HG02973 (cell line): ENCODE data around the gene NECTIN4.
A peak's percentile ranks its signal among the peaks of the same experiment; 100 is the strongest.
"Not testable (repeated sequence)": the region's sequence is repeated elsewhere in the genome, so short reads cannot be mapped to it uniquely, and the experiment has no call there.

Experiments used
- ATAC-seq: cut with Tn5 transposase; IDR thresholded peaks from one replicate; pipeline ENCODE4 v1.9.1; 2021; ENCODE audit warnings: moderate library complexity; ENCODE audit not compliant: unreplicated experiment

Gene NECTIN4

GRCh38 chr1:161065681-161066080 lies 23.7 kb downstream of the NECTIN4 start:
- ATAC-seq, result not testable (repeated sequence)

DNA sequence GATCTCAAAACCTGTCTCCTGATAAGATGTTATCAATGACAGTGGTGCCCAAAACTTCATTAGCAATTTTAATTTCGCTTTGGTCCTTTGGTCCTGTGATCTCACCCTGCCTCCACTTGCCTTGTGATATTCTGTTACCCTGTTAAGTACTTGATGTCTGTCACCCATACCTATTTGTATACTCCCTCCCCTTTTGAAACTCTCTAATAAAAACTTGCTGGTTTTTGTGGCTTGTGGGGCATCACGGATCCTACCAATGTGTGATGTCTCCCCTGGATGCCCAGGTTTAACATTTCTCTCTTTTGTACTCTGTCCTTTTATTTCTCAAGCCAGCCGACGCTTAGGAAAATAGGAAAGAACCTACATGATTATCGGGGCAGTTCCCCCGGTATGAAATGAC lies 25.4 kb downstream of the NECTIN4 start:
- not testable (repeated sequence) for ATAC-seq

GRCh38 chr1:161061419-161061818 lies 27.9 kb downstream of the NECTIN4 start:
- ATAC-seq, result no peak

- ATAC-seq, result no peak
Measured at GRCh38 chr1:161059293-161059692, 30.1 kb downstream of the NECTIN4 start.

DNA sequence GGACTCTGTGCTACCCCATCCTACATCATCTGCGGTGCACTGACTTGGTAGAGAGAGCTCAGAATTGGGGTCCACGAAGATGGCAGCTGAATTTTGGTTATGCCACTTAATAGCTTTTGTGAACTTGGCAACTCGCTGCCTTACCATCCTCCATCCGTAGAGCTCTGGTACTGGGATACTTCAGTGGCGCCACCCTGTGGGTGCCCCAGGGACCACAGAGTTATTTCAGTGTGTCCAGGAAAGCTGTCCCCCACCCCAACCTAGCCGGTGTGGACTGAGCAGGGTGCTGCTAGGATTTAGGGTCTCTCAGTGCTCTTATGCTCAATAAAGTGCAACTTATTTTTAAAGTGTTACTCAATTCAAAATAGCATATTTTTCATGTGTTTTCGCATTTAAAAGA lies 34.6 kb downstream of the NECTIN4 start:
- no peak for ATAC-seq

DNA sequence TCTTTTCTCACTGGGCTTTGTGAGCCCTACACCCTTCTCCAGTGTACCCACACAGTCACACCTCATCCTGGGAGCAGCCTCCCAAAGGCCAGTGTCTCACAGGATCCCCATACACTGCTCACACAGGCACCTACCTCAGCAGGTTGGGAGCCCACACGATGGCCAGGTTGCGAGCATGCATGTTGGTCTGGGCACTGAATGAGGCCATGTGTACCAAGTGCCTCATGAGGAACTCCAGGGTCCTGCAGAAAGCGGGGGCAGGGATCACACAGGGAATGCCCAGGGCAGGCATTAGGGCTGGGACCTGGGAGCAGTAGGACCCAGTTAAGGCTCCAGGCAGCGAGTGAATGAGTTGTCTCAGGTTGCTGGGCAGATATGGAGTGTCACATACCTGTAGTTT lies 35.1 kb downstream of the NECTIN4 start:
- no peak for ATAC-seq

- ATAC-seq, result no peak
Measured at GRCh38 chr1:161052899-161053298, 36.5 kb downstream of the NECTIN4 start.

GRCh38 chr1:161051219-161051618 lies 38.1 kb downstream of the NECTIN4 start:
- ATAC-seq, result no peak

DNA sequence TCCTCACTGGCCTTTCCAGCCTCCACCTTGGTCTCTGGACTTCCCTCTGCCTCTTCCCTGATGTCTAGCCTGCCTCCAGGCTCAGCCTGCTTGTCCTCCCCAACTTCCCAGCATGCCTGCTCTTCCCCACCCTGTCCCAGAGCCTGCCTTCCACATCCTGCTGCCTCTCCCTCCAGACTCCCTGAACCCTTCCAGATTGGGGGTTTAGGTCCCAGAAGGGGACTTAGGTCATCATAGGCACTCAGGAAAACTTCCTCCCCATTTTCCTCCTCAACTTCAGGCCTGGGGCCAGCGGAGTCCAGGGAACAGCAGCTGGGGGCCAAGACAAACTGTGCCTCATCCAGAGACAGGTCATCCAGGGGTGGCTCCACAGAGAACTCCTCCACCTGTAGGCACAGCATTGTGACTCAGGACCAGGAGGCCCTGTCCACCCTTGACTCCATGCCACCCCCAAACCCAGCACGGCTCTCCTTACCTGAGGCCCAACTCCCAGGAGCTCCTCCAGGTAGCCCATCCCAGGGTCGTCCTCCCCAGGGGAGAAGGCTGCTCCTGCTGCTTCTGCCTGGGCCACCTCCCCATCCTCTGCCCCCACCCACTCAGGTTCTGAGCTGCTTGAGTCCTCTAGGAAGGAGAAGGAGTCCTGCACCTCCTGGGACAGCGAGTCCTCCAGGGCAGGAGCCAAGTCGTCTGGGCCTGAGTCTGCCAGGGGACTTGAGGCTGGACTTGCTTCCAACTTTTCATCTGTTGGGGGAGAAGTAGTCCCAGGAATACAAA lies 40.2 kb downstream of the NECTIN4 start:
- ATAC-seq, result no peak

DNA sequence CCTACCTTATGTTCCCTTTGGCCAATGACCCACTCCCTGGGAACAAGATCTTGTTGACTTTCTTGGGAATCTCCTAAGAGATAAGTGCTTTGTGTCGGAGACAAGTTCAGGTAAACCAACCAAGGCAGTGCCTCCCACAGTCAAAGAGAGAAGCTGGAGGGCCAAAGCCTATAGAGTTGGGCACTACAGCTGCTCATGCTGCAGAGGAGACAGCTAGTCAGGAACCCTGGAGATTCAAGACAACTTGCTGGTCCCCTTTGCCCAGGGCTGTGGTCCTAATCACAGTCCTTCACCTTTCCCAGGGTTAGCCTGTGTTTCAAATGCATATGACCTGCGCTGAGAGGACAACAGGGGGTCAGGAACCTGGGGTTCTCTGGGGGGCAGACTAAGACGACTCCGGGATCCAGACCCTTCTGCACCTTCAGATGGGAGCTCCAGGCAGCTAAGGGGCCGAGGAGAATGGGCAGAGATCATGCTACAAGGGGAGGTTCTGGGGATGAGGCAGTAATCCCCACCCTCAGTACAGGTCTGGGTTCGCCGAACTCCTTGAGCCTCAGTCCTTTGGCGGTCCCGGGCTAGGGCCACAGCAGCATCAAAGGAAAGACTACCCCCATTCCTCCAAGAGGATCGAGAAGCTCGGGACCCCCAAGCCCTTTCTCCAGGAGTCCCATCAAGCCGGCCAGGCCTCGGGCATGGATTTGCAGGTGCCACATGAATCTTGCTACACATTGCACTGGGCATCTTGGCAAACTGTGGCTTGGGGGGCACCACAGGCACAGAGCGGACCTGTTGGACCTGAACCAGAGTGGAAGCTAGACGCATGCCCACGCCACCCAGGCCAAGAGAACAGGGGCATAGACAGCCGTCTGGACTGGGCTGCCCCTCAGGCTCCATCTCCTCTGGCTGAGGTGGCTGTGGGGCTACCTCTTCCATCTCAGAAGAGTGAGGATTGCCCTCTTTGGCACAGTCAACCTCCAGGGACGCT lies 41.6 kb downstream of the NECTIN4 start:
- ATAC-seq, result no peak

DNA sequence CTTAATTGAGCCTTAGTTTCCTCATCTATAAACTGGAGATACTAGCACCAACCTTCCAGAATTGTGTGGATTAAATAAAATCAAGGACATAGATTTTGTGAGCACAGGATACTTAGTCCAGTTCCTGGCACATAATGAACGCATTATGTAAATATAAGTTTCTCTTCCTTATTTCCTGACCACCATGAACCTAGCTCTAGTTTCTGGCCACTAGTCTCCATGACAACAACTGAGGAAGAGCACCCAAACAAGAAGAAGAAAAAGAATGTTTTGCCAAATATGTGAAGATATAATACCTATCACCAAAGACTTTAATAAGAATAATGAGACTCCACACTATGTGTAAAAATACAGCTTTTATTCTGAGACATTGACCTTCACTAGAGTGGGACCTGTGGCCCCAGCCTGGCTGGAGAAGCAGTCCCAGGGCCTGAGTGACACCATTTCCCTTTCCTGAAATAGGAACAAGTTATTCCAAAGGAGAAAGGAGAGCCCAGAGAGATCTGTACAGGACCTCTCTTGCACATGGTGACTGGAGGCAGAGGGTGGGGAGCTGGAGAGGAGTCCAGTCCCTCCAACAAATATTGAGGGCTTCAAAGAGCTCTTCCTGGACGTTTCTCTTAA lies 42.6 kb downstream of the NECTIN4 start:
- ATAC-seq, result peak; percentile 39

DNA sequence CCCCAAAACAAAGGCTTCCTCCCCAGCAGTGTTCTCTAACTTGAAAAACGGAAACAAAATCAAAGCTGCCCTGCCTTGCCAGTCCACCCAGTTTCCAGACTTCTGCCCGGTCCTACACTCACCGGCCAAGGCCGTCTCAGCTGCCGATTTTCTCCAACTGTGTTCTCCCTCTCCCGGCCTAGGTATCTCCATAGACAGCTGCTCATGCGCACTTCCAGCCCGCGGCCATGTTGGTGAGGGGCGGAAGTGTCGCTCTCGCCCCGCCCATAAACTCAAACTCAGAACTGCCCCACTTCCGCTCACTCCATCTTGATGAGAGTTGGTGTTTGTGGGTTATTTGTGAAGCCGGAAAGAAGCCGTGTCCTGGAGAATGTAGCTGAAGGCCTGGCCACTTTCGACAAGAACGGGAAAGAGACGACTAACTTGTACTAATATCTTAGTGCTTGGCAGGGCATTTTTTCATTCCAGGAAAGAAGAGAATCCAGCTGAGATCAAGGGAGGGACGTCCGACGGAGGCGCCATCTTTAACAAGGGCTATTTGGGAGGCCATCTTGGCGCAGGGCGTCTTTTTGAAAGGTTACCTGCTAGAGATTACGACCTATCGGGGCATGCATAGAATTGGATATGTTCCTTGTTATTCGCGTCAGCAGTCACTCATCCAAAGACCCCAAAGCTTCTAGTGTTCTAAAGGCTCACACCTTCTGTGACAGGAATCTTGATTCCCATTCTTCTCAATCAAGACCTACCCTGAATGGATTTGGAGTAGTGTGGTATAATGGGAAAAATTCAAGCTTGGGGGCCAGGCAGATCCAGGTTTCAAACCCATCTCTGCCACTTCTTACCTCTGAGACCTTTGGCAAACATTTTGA lies 43.4 kb downstream of the NECTIN4 start, which contains the start of gene USF1:
Gene USF1 (minus strand): TSS at position 242 of the 869 bp plus-strand sequence. CDS start 2,702 bp downstream, outside the sequence.
- peak; percentile 45 for ATAC-seq

GRCh38 chr1:161044908-161045735 lies 44.2 kb downstream of the NECTIN4 start:
- peak; percentile 37 for ATAC-seq

DNA sequence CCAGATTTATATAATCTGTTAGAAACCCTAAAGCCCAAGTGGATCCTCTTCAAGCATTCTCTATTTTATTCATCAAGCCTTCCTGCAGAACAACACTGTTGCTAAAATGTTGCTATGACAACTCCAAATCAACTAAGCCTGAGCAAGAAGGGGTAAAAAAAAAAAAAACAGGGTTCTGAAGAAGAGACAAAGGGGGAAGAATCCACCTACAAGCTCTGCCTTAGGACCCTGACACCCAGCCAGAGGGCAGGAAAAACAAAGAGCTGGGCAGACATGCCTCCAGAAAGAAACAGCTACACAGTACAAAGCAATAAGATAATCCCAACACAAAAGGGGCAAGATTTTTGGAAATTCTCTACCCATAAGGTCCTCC lies 44.8 kb downstream of the NECTIN4 start:
- ATAC-seq, result no peak

DNA sequence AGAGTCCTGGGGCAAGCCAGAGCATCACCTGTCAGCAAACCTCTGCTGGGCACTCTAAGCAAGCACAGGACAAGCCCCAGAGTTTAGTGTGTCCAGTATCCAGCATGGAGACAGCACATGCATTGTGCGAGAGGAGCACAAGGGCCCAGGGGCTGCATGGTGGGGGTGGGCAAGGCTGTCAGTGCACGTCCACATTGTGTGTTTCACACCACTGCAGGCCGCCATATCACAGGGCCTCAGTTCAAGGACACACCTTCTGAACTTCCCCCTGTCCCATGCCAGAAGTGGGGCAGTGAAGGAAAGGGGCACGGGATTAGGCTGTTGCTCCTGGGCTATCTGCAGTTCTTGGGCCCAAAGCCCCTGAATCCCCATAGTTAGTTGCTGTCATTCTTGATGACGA lies 49.8 kb downstream of the NECTIN4 start:
- no peak for ATAC-seq

GRCh38 chr1:161039154-161039545 lies 50.2 kb downstream of the NECTIN4 start:
- ATAC-seq, result no peak

GRCh38 chr1:161038523-161039153 lies 50.7 kb downstream of the NECTIN4 start, which contains the start of gene TSTD1:
TSS of gene TSTD1 (minus strand) at chr1:161038964. CDS start at chr1:161038889, 75 bp downstream.
- peak; percentile 84 for ATAC-seq

DNA sequence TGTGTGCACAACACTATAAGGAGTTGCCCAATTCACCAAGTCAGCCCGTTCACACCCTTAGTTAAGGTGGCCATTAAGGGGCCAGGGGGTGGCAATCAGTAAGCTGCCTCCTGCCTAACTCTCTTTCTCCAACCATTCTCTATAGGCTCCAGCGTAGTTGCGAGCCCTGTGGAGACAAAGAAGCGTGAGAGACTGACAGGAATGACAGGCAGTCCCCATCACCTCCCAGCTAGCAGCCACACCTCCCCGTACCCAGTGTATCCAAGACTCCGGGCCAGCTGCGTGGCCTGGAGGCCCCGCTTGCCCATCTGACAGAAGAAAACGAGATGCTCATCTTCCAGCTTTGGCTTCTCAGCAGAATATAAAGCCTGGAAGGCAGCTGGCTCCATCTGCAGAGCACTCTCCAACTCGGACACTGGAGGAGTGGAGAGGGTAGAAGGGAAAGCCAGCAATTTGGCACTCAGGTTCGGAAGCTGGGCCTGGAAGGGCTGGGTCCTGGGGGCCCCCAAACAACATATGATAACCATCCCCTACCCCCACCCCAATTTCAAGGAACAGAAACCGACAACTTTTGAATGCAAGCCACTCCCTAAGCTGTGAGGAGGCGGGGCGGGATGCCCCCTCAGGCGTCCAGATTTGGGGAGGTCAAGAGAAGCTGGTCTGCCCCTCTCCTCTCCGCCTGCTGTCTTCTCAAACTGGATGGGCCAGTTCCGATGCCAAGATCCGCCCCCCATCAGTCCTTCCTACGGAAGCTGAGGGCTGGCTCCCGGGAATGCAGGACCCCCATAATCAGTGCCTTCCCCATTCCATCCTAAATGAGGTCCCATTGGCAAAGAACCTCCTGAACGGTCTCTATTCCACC lies 51.5 kb downstream of the NECTIN4 start:
- ATAC-seq, result no peak
